ENCODE results near the gene DSN1.

DNA sequence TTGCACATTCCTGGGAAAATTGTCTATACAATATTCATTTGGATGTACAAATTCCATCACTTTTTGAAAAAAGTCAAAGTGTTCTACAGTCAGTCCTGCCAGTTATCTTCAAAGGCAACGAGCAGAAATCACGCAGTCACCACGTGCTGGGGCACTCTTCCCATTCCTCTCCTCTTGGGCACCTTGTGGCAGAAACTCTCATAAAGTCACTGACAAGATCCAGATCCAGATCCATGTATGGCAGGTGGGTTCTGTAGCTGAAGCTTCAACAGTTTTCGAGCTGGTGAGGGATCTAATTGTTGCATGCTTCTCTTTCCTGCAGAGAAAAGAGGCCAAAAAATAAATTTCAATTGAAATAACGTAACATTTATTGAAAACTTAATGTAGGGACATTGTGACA is 21.0 kb downstream of the DSN1 start:
- TF ChIP-seq ZNF274 (IDR thresholded peaks at IDR 0.05; ENCODE audit: low read depth, low read length), result no peak
- no peak for TF ChIP-seq YY1 (IDR thresholded peaks at IDR 0.05; ENCODE audit: insufficient read depth, insufficient read length)
- no peak for TF ChIP-seq SUZ12 (IDR thresholded peaks at IDR 0.05; ENCODE audit: extremely low read depth, insufficient read depth, insufficient read length)

All from NT2/D1 (cell line).